ENCODE results near the gene PCDHA10.
"Not testable (repeated sequence)": the region's sequence is repeated elsewhere in the genome, so short reads cannot be mapped to it uniquely, and the experiment has no call there.

Gene PCDHA10

DNA sequence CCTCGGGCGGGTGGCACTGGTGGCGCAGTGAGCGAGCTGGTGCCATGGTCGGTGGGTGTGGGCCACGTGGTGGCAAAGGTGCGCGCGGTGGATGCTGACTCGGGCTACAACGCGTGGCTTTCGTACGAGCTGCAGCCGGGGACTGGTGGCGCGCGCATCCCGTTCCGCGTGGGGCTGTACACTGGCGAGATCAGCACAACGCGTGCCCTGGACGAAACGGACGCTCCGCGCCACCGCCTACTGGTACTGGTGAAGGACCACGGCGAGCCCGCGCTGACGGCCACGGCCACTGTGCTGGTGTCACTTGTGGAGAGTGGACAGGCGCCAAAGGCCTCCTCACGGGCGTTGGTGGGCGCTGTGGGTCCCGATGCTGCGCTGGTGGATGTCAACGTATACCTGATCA is 46.8 kb upstream of the PCDHA10 start:
- Histone ChIP-seq H3K27me3 (replicated peaks; ENCODE audit: insufficient read depth, low read length) (no peaks in the 10 kb centered on the region), H3K4me3 (ENCODE audit: low read length) (no peak overlapping the region), H3K9ac (ENCODE audit: low read length) (no peak overlapping the region), H3K4me1 (ENCODE audit: low read length) (no peaks in the 10 kb centered on the region), H3K36me3 (replicated peaks; ENCODE audit: insufficient read depth, low read length) (no peaks in the 10 kb centered on the region), H3K27ac (ENCODE audit: low read length) (no peak overlapping the region), H3K9me3 (replicated peaks; ENCODE audit: insufficient read depth, low read length) (no peaks in the 10 kb centered on the region), H4K20me1 (ENCODE audit: insufficient read depth, low read length) (no peaks in the 10 kb centered on the region), H3F3A (ENCODE audit: insufficient read depth, low read length) (no peaks in the 10 kb centered on the region), H3K9me2 (replicated peaks; ENCODE audit: insufficient read depth, low read length) (no peaks in the 10 kb centered on the region), H3K79me2 (ENCODE audit: low read length) (no peaks in the 10 kb centered on the region), H3K4me2 (ENCODE audit: low read depth, low read length) (no peak overlapping the region), H2AFZ (ENCODE audit: low read length) (no peak overlapping the region)
- TF ChIP-seq, protein P1, sequence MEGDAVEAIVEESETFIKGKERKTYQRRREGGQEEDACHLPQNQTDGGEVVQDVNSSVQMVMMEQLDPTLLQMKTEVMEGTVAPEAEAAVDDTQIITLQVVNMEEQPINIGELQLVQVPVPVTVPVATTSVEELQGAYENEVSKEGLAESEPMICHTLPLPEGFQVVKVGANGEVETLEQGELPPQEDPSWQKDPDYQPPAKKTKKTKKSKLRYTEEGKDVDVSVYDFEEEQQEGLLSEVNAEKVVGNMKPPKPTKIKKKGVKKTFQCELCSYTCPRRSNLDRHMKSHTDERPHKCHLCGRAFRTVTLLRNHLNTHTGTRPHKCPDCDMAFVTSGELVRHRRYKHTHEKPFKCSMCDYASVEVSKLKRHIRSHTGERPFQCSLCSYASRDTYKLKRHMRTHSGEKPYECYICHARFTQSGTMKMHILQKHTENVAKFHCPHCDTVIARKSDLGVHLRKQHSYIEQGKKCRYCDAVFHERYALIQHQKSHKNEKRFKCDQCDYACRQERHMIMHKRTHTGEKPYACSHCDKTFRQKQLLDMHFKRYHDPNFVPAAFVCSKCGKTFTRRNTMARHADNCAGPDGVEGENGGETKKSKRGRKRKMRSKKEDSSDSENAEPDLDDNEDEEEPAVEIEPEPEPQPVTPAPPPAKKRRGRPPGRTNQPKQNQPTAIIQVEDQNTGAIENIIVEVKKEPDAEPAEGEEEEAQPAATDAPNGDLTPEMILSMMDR (IDR thresholded peaks at IDR 0.05; ENCODE audit: low read length) = no peak
- TF ChIP-seq EZH2phosphoT487 (IDR thresholded peaks at IDR 0.05; ENCODE audit: low read length) = no peak
- TF ChIP-seq EZH2 (optimal IDR thresholded peaks at IDR 0.05; ENCODE audit: low read depth, low read length) = no peak
- DNase-seq = no peak

DNA sequence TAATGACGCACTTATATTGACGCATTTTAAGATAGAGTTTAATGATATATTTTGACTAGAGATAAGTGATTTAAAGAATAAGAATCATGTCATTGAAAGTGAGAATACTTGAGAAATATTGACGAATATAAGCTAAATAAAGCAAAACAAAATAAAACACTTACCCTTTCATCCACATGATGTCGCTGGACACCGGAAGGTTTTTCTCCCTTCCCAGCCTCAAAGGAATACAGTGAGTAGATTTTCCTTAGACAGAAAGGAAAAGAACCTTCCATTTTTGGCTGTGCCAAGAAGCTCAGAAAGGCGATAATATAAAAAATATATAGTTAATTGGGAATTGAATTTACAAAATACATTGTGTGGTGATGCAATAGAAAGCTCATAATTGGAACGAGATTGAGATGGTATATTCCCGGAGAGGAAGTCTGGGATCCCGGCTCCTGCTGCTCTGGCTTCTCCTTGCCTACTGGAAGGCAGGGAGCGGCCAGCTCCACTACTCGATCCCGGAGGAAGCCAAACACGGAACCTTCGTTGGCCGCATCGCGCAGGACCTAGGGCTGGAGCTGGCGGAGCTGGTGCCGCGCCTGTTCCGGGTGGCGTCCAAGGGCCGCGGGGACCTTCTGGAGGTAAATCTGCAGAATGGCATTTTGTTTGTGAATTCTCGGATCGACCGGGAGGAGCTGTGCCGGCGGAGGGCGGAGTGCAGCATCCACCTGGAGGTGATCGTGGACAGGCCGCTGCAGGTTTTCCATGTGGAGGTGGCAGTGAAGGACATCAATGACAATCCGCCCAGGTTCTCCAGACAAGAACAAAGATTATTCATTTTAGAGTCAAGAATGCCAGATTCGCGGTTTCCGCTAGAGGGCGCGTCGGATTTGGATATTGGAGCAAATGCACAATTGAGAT is 34.1 kb upstream of the PCDHA10 start, which contains the start of gene PCDHA5:
PCDHA5 (plus strand) TSS at position 239 of the 906 bp plus-strand sequence.
- TF ChIP-seq EZH2 (optimal IDR thresholded peaks at IDR 0.05; ENCODE audit: low read depth, low read length) = no peak
- TF ChIP-seq EZH2phosphoT487 (IDR thresholded peaks at IDR 0.05; ENCODE audit: low read length) = no peak
- TF ChIP-seq, protein P1 (IDR thresholded peaks at IDR 0.05; ENCODE audit: low read length) = peak; percentile 42
- Histone ChIP-seq H3K4me3 (ENCODE audit: low read length) (no peak within 1 kb of the TSS), H3K79me2 (ENCODE audit: low read length) (no peaks in the 10 kb centered on the region)

DNA sequence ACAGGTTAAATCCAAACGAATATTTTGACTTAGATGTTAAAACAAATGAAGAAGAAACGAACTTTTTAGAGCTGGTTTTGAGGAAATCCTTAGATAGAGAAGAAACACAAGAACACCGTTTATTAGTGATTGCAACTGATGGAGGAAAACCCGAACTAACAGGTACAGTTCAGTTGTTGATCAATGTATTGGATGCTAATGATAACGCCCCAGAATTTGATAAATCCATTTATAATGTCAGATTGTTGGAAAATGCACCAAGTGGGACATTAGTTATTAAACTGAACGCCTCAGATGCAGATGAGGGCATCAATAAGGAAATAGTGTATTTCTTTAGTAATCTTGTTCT is 33.4 kb upstream of the PCDHA10 start:
- no peaks in the 10 kb centered on the region for H3K79me2 ChIP-seq (ENCODE audit: low read length)
- H3K4me2 ChIP-seq (ENCODE audit: low read depth, low read length) = no peak overlapping the region
- no peaks in the 10 kb centered on the region for H3K9me3 ChIP-seq (replicated peaks; ENCODE audit: insufficient read depth, low read length)
- TF ChIP-seq EZH2 (optimal IDR thresholded peaks at IDR 0.05; ENCODE audit: low read depth, low read length) (no peak), EZH2phosphoT487 (IDR thresholded peaks at IDR 0.05; ENCODE audit: low read length) (no peak)
- TF ChIP-seq, protein P1 (IDR thresholded peaks at IDR 0.05; ENCODE audit: low read length) = no peak
- H3K27ac ChIP-seq (ENCODE audit: low read length) = no peak overlapping the region
- no peaks in the 10 kb centered on the region for H3K36me3 ChIP-seq (replicated peaks; ENCODE audit: insufficient read depth, low read length)
- H3K4me3 ChIP-seq (ENCODE audit: low read length) = no peak overlapping the region
- H2AFZ ChIP-seq (ENCODE audit: low read length) = no peak overlapping the region
- no peak for DNase-seq
- no peaks in the 10 kb centered on the region for H3K27me3 ChIP-seq (replicated peaks; ENCODE audit: insufficient read depth, low read length)
- H3K4me1 ChIP-seq (ENCODE audit: low read length) = no peaks in the 10 kb centered on the region
- no peak overlapping the region for H3K9ac ChIP-seq (ENCODE audit: low read length)
- H3F3A ChIP-seq (ENCODE audit: insufficient read depth, low read length) = no peaks in the 10 kb centered on the region
- H3K9me2 ChIP-seq (replicated peaks; ENCODE audit: insufficient read depth, low read length) = no peaks in the 10 kb centered on the region
- H4K20me1 ChIP-seq (ENCODE audit: insufficient read depth, low read length) = no peaks in the 10 kb centered on the region

More for the DNA sequence above, 34.1 kb upstream of the PCDHA10 start, which contains the start of gene PCDHA5:
- Histone ChIP-seq H3K9me3 (replicated peaks; ENCODE audit: insufficient read depth, low read length) (no peaks in the 10 kb centered on the region), H3K27me3 (replicated peaks; ENCODE audit: insufficient read depth, low read length) (no peaks in the 10 kb centered on the region), H3K4me1 (ENCODE audit: low read length) (no peaks in the 10 kb centered on the region), H3K9me2 (replicated peaks; ENCODE audit: insufficient read depth, low read length) (no peaks in the 10 kb centered on the region), H3F3A (ENCODE audit: insufficient read depth, low read length) (no peaks in the 10 kb centered on the region), H4K20me1 (ENCODE audit: insufficient read depth, low read length) (no peaks in the 10 kb centered on the region), H3K9ac (ENCODE audit: low read length) (no peak within 1 kb of the TSS), H3K36me3 (replicated peaks; ENCODE audit: insufficient read depth, low read length) (no peaks in the 10 kb centered on the region), H2AFZ (ENCODE audit: low read length) (no peak within 1 kb of the TSS), H3K27ac (ENCODE audit: low read length) (no peak within 1 kb of the TSS), H3K4me2 (ENCODE audit: low read depth, low read length) (no peak within 1 kb of the TSS)
- no peak for DNase-seq

DNA sequence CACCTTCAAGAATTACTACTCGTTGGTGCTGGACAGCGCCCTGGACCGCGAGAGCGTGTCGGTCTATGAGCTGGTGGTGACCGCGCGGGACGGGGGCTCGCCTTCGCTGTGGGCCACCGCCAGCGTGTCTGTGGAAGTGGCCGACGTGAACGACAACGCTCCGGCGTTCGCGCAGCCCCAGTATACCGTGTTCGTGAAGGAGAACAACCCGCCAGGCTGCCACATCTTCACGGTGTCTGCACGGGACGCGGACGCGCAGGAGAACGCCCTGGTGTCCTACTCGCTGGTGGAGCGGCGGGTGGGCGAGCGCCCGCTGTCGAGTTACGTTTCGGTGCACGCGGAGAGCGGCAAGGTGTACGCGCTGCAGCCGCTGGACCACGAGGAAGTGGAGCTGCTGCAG is 32.7 kb upstream of the PCDHA10 start:
- not testable (repeated sequence) for H3K27me3 ChIP-seq (replicated peaks; ENCODE audit: insufficient read depth, low read length); H3K4me3 ChIP-seq (ENCODE audit: low read length); DNase-seq; H4K20me1 ChIP-seq (ENCODE audit: insufficient read depth, low read length); H2AFZ ChIP-seq (ENCODE audit: low read length); H3K4me2 ChIP-seq (ENCODE audit: low read depth, low read length); H3K36me3 ChIP-seq (replicated peaks; ENCODE audit: insufficient read depth, low read length); H3K79me2 ChIP-seq (ENCODE audit: low read length); H3K9ac ChIP-seq (ENCODE audit: low read length); H3F3A ChIP-seq (ENCODE audit: insufficient read depth, low read length); H3K9me3 ChIP-seq (replicated peaks; ENCODE audit: insufficient read depth, low read length); H3K27ac ChIP-seq (ENCODE audit: low read length); H3K4me1 ChIP-seq (ENCODE audit: low read length); H3K9me2 ChIP-seq (replicated peaks; ENCODE audit: insufficient read depth, low read length)

Measured in MM.1S (cell line).